ENCODE results near the gene BLVRB. TPM values are rescaled to one million over a fixed set of nuclear protein-coding genes. Genes with fewer than 3 reads are reported as not detected.

BLVRB gene
- total RNA-seq, 1 experiment from 2014 or later: 45.6 TPM

- CTCF ChIA-PET: no interaction called here
- Histone ChIP-seq H3K27ac (ENCODE audit: low read length) (no peak overlapping the region), H3K27me3 (ENCODE audit: control insufficient read depth, insufficient read depth, low read length) (no peaks in the 10 kb centered on the region), H3K36me3 (ENCODE audit: control insufficient read depth, insufficient read depth, low read length) (no peaks in the 10 kb centered on the region), H3K4me3 (ENCODE audit: low read depth in 2 of 2, low read length in 2 of 2) (no peak overlapping the region), H3K4me1 (ENCODE audit: control insufficient read depth, insufficient read depth, low read length) (no peaks in the 10 kb centered on the region), H3K9me3 (ENCODE audit: control insufficient read depth, insufficient read depth, low read depth, low read length) (no peaks in the 10 kb centered on the region)
- DNase-seq (ENCODE audit: low read depth, low spot score) (no peak), ATAC-seq (no peak)
- TF ChIP-seq TCF7L2 (IDR thresholded peaks at IDR 0.05; ENCODE audit: low read depth, low read length) (no peak), CTCF (IDR thresholded peaks at IDR 0.05) (no peak), SIN3A (IDR thresholded peaks at IDR 0.05; ENCODE audit: borderline replicate concordance, insufficient read depth, low read depth, low read length) (no peak), POLR2AphosphoS5 (IDR thresholded peaks at IDR 0.05; ENCODE audit: low read depth, low read length) (no peak)
- TF ChIP-seq, protein P1, sequence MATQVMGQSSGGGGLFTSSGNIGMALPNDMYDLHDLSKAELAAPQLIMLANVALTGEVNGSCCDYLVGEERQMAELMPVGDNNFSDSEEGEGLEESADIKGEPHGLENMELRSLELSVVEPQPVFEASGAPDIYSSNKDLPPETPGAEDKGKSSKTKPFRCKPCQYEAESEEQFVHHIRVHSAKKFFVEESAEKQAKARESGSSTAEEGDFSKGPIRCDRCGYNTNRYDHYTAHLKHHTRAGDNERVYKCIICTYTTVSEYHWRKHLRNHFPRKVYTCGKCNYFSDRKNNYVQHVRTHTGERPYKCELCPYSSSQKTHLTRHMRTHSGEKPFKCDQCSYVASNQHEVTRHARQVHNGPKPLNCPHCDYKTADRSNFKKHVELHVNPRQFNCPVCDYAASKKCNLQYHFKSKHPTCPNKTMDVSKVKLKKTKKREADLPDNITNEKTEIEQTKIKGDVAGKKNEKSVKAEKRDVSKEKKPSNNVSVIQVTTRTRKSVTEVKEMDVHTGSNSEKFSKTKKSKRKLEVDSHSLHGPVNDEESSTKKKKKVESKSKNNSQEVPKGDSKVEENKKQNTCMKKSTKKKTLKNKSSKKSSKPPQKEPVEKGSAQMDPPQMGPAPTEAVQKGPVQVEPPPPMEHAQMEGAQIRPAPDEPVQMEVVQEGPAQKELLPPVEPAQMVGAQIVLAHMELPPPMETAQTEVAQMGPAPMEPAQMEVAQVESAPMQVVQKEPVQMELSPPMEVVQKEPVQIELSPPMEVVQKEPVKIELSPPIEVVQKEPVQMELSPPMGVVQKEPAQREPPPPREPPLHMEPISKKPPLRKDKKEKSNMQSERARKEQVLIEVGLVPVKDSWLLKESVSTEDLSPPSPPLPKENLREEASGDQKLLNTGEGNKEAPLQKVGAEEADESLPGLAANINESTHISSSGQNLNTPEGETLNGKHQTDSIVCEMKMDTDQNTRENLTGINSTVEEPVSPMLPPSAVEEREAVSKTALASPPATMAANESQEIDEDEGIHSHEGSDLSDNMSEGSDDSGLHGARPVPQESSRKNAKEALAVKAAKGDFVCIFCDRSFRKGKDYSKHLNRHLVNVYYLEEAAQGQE (IDR thresholded peaks at IDR 0.05; ENCODE audit: insufficient read depth in 1 of 2, low read depth in 2 of 2, low read length in 1 of 2): no peak
- no TSS peak for BruUV-seq (replicated peaks)
- POLR2A ChIA-PET: no interaction called here
- in situ Hi-C loops (cut with HindIII; ENCODE audit: low pct_unique_long_range_greater_than_20kb, low sequenced_read_pairs) (no loop called here), intact Hi-C loops (cut with micrococcal nuclease; ENCODE audit: unreplicated experiment) (no loop called here)
These were observed 42.3 kb upstream of the BLVRB start for GRCh38 chr19:40507892-40508291.

GRCh38 chr19:40506099-40506498, 40.6 kb upstream of the BLVRB start:
- H3K4me3 ChIP-seq (ENCODE audit: low read depth in 2 of 2, low read length in 2 of 2): no peak overlapping the region
- ATAC-seq: no peak
- DNase-seq (ENCODE audit: low read depth, low spot score): no peak
- H3K27me3 ChIP-seq (ENCODE audit: control insufficient read depth, insufficient read depth, low read length): no peaks in the 10 kb centered on the region
- in situ Hi-C loops (cut with HindIII; ENCODE audit: low pct_unique_long_range_greater_than_20kb, low sequenced_read_pairs): no loop called here
- CTCF ChIA-PET: no interaction called here
- H3K36me3 ChIP-seq (ENCODE audit: control insufficient read depth, insufficient read depth, low read length): no peaks in the 10 kb centered on the region
- intact Hi-C loops (cut with micrococcal nuclease; ENCODE audit: unreplicated experiment): no loop called here
- H3K9me3 ChIP-seq (ENCODE audit: control insufficient read depth, insufficient read depth, low read depth, low read length): no peaks in the 10 kb centered on the region
- H3K4me1 ChIP-seq (ENCODE audit: control insufficient read depth, insufficient read depth, low read length): no peaks in the 10 kb centered on the region
- BruUV-seq (replicated peaks): no TSS peak
- H3K27ac ChIP-seq (ENCODE audit: low read length): no peak overlapping the region
- POLR2A ChIA-PET: interaction anchor here (0.6 kb wide), 1 partner anchor 129 kb away, joined by 7 read pairs; no protein-coding TSS in a partner anchor
- TF ChIP-seq POLR2AphosphoS5 (IDR thresholded peaks at IDR 0.05; ENCODE audit: low read depth, low read length): no peak
- TF ChIP-seq SIN3A (IDR thresholded peaks at IDR 0.05; ENCODE audit: borderline replicate concordance, insufficient read depth, low read depth, low read length): no peak
- TF ChIP-seq CTCF (IDR thresholded peaks at IDR 0.05): no peak
- TF ChIP-seq, protein P1 (IDR thresholded peaks at IDR 0.05; ENCODE audit: insufficient read depth in 1 of 2, low read depth in 2 of 2, low read length in 1 of 2): no peak
- no peak for TF ChIP-seq TCF7L2 (IDR thresholded peaks at IDR 0.05; ENCODE audit: low read depth, low read length)
